Measurements from ENCODE around the gene FOXK2. TPM values are rescaled to one million over a fixed set of nuclear protein-coding genes. Genes with fewer than 3 reads are reported as not detected.

Gene FOXK2
- total RNA-seq: 44.1 and 52.1 TPM in 2 replicates

DNA sequence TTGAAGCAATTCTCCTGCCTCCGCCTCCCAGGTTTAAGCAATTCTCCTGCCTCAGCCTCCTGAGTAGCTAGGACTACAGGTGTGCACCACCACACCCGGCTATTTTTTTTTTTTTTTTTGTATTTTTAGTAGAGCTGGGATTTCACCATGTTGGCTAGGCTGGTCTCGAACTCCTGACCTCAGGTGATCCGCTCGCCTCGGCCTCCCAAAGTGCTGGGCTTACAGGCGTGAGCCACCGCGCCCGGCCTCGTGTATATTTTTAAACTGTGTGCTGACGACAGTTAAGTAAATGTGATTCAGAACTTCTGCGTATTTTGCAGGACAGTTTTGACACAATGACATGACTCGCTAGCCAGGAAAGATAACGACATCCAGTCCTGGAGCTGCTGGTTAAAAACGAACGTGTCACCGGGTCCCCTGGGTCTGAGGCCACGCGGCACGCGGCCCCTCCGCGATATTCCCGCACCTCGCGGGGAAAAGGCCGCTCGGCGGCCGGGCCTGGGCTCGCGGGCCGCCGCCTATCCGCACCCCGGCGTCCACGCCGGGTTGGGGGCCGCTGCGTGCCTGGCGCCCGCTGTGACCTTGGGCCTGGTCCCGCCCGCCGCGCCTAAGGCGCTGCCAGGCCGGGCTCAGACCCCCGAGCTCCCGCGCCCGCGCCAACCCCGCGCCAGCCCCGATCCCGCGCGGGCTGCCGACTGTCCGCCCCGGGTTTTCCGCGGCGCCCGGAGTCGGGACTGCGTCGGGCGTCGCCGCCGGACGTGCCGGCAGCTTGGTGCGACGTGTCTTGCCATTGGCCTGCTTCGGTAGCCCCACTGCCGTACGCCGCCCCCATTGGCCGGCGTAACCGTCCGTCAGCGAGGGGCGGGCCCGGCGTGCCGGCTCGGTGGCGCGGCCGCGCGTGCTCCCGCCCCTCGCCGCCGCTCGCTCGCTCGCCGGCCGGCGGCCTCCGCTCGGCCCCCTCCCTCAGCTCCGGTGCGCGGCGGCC is at the start of gene FOXK2:
Gene FOXK2, plus strand, starts transcription at position 907 of the 985 bp plus-strand sequence. CDS start 157 bp downstream, outside the sequence.

DNA sequence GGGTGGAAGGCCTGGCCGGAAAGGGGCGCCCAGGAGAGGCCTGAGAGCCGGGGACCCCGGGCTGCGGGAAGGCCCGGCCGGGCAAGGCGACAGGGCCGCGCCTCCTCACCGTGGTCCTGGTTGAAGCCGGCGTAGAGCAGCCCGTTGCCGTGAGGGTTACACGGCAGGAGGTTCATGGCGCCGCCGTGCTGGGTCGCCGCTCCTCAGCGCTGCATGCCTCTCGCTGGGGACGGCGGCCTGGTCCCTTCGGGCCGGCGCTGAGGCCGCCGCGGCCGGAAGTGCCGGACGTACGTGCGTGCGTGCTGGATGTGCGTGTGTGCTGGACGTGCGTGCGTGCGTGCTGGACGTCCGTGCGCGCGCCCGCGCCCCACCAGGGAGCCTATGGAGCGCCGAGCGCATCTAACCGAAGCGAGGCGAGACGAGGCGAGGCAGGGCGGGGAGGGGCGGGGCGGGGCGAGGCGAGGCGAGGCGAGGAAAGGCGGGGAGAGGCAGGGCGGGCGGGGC is 128.7 kb downstream of the FOXK2 start, which contains the start of gene WDR45B:
Gene WDR45B, minus strand, starts transcription at position 280 of the 504 bp plus-strand sequence. Its CDS starts 104 bp downstream, at position 176.

Other genes with a start within 250 kb of the FOXK2 start
- 32.6 and 44.1 TPM in 2 replicates for gene CSNK1D, start 246.0 kb upstream of the FOXK2 start, total RNA-seq
- not detected in 2 replicates for gene CD7, start 202.1 kb upstream of the FOXK2 start, total RNA-seq
- gene SECTM1, start 186.0 kb upstream of the FOXK2 start, total RNA-seq: 8.1 and 20.5 TPM in 2 replicates
- gene TEX19, start 160.5 kb upstream of the FOXK2 start, total RNA-seq: not detected in 2 replicates
- gene UTS2R, start 148.0 kb upstream of the FOXK2 start, total RNA-seq: not detected in 2 replicates
- gene HEXD, start 101.4 kb upstream of the FOXK2 start, total RNA-seq: 8.2 and 10.0 TPM in 2 replicates
- 29.2 and 34.5 TPM in 2 replicates for gene OGFOD3, start 101.1 kb upstream of the FOXK2 start, total RNA-seq
- gene CYBC1, start 69.0 kb upstream of the FOXK2 start, total RNA-seq: 47.7 and 54.1 TPM in 2 replicates
- gene NARF, start 61.0 kb upstream of the FOXK2 start, total RNA-seq: 49.9 and 59.3 TPM in 2 replicates
- 77.4 and 105 TPM in 2 replicates for gene WDR45B, start 128.7 kb downstream of the FOXK2 start, total RNA-seq
- gene RAB40B, start 179.0 kb downstream of the FOXK2 start, total RNA-seq: 4.7 and 12.3 TPM in 2 replicates
- gene FN3KRP, start 197.0 kb downstream of the FOXK2 start, total RNA-seq: 8.4 and 20.2 TPM in 2 replicates
- 4.3 and 6.6 TPM in 2 replicates for gene FN3K, start 215.9 kb downstream of the FOXK2 start, total RNA-seq
- 21.2 and 32.8 TPM in 2 replicates for gene TBCD, start 232.3 kb downstream of the FOXK2 start, total RNA-seq

Data from tracheal epithelial cell (primary cell).